SU-DHL-6 (cell line): Measurements from ENCODE around the gene AANAT.

Source experiments
- H2AFZ ChIP-seq: fragments of 200-600 bp; sonication (generic); 2 replicates; pipeline ENCODE4 v1.6.1; 2014; ENCODE audit warnings: low read depth, mild to moderate bottlenecking, moderate library complexity, mixed read lengths, antibody characterized with exemption, low read length; ENCODE audit not compliant: severe bottlenecking
- H3F3A ChIP-seq: fragments of 200-600 bp; shearing (Covaris generic); 2 replicates; pipeline ENCODE4 v1.6.0; 2016; ENCODE audit warnings: antibody characterized with exemption, mild to moderate bottlenecking; ENCODE audit not compliant: insufficient read depth
- H3K27ac ChIP-seq: fragments of 200-600 bp; sonication (generic); 2 replicates; pipeline ENCODE4 v1.5.1; 2016; ENCODE audit warnings: low read depth, mild to moderate bottlenecking, low read length, moderate library complexity, mixed read lengths
- H3K27me3 ChIP-seq: fragments of 200-600 bp; sonication (generic), shearing (Covaris generic); 2 replicates; pipeline ENCODE4 v1.6.0; 2014; ENCODE audit warnings: mild to moderate bottlenecking, low read length
- H3K36me3 ChIP-seq: fragments of 200-600 bp; sonication (generic); 2 replicates; pipeline ENCODE4 v1.6.1; 2014; ENCODE audit warnings: mild to moderate bottlenecking, low read length, mixed read lengths
- H3K4me2 ChIP-seq: fragments of 300-600, 200-600 bp; shearing (Covaris generic), sonication (generic); 2 replicates; pipeline ENCODE4 v1.6.0; 2014; ENCODE audit warnings: low read length, low read depth, mild to moderate bottlenecking; ENCODE audit not compliant: poor library complexity, severe bottlenecking
- H3K4me3 ChIP-seq: fragments of 200-600 bp; sonication (generic); 2 replicates; pipeline ENCODE4 v1.5.1; 2014; ENCODE audit warnings: antibody characterized with exemption, low read length, mild to moderate bottlenecking, mixed read lengths; ENCODE audit not compliant: insufficient read depth, poor library complexity, severe bottlenecking
- H3K79me2 ChIP-seq: fragments of 200-600 bp; sonication (generic); 2 replicates; pipeline ENCODE4 v1.6.1; 2014; ENCODE audit warnings: mild to moderate bottlenecking, low read length, moderate library complexity; ENCODE audit not compliant: insufficient read depth
- H3K9ac ChIP-seq: fragments of 200-600 bp; sonication (generic); 2 replicates; pipeline ENCODE4 v1.7.0; 2014; ENCODE audit warnings: mild to moderate bottlenecking, low read length
- H3K9me2 ChIP-seq: fragments of 200-600 bp; sonication (generic); replicated peaks from 2 replicates; pipeline ENCODE4 v1.6.1; 2014; ENCODE audit warnings: low read length; ENCODE audit not compliant: insufficient read depth
- H3K9me3 ChIP-seq: fragments of 200-600 bp; sonication (generic); 2 replicates; pipeline ENCODE4 v1.6.1; 2014; ENCODE audit warnings: low read length, mixed read lengths; ENCODE audit not compliant: insufficient read depth
- H4K20me1 ChIP-seq: fragments of 200-600 bp; sonication (generic); 2 replicates; pipeline ENCODE4 v1.6.1; 2014; ENCODE audit warnings: low read depth, mild to moderate bottlenecking, antibody characterized with exemption, low read length, moderate library complexity, mixed read lengths
- EZH2phosphoT487 ChIP-seq: fragments of 200-600 bp; sonication (generic), shearing (Covaris generic); conservative IDR thresholded peaks from 2 replicates; pipeline ENCODE4 v1.6.1; 2018; ENCODE audit warnings: mild to moderate bottlenecking, antibody characterized with exemption, low read length, moderate library complexity, mixed read lengths
- TF ChIP-seq, protein P1 (sequence below): fragments of 200-600 bp; sonication (generic); IDR thresholded peaks from one replicate; pipeline ENCODE4 v1.5.1; 2017; ENCODE audit warnings: antibody characterized with exemption, mild to moderate bottlenecking, low read length, moderate library complexity; ENCODE audit not compliant: insufficient read depth, poor library complexity, severe bottlenecking

The AANAT gene

DNA sequence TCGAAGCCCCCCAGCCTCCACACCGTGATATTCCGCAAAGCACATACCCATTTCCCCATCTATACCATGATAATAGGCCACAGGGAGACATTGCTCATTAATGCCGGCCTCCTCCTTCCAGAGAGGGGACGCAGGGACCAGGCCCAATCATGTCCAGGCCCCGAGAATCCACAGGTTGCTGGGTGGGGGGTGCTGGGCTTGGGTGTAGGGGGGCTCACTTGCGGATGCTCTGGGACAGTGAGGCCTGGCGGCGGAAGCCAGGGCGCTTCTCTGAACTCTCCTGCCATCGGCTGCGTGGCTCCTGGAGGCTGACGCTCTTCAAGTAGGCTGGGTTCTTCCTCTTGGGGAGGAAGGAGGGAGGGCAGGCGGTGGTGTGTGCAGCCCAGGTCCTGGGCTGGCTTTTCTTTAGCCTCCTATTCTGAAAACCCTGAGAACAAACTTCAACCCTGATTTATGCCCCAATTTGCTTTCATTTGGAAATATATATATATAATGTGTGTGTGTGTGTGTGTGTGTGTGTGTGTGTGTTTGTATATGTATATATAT, 12.2 kb downstream of the AANAT start:
- H4K20me1 ChIP-seq: no peaks in the 10 kb centered on the region
- peak overlapping the region; percentile 31 for H3K27ac ChIP-seq
- TF ChIP-seq, protein P1, sequence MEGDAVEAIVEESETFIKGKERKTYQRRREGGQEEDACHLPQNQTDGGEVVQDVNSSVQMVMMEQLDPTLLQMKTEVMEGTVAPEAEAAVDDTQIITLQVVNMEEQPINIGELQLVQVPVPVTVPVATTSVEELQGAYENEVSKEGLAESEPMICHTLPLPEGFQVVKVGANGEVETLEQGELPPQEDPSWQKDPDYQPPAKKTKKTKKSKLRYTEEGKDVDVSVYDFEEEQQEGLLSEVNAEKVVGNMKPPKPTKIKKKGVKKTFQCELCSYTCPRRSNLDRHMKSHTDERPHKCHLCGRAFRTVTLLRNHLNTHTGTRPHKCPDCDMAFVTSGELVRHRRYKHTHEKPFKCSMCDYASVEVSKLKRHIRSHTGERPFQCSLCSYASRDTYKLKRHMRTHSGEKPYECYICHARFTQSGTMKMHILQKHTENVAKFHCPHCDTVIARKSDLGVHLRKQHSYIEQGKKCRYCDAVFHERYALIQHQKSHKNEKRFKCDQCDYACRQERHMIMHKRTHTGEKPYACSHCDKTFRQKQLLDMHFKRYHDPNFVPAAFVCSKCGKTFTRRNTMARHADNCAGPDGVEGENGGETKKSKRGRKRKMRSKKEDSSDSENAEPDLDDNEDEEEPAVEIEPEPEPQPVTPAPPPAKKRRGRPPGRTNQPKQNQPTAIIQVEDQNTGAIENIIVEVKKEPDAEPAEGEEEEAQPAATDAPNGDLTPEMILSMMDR: no peak
- no peak for TF ChIP-seq EZH2phosphoT487
- H3K27me3 ChIP-seq: no peaks in the 10 kb centered on the region
- no peaks in the 10 kb centered on the region for H3K9me2 ChIP-seq
- peaks cover 35% of the 10 kb centered on the region for H3F3A ChIP-seq
- no peak overlapping the region for H3K4me3 ChIP-seq
- peak overlapping the region; percentile 7; the same call in 1 of the 2 replicates for H3K9ac ChIP-seq
- no peaks in the 10 kb centered on the region for H3K79me2 ChIP-seq
- H3K4me2 ChIP-seq: no peak overlapping the region
- H3K36me3 ChIP-seq: no peaks in the 10 kb centered on the region
- H2AFZ ChIP-seq: no peak overlapping the region
- no peaks in the 10 kb centered on the region for H3K9me3 ChIP-seq

GRCh38 chr17:76480632-76481031, 13.2 kb downstream of the AANAT start:
- no peaks in the 10 kb centered on the region for H3K36me3 ChIP-seq
- no peaks in the 10 kb centered on the region for H3K9me2 ChIP-seq
- peak overlapping the region; percentile 97 for H3K27ac ChIP-seq
- no peaks in the 10 kb centered on the region for H3K27me3 ChIP-seq
- peak overlapping the region; percentile 72 for H3K9ac ChIP-seq
- TF ChIP-seq, protein P1: no peak
- TF ChIP-seq EZH2phosphoT487: no peak
- no peaks in the 10 kb centered on the region for H4K20me1 ChIP-seq
- H2AFZ ChIP-seq: no peak overlapping the region
- peaks cover 38% of the 10 kb centered on the region for H3F3A ChIP-seq
- no peaks in the 10 kb centered on the region for H3K9me3 ChIP-seq
- H3K79me2 ChIP-seq: no peaks in the 10 kb centered on the region
- peak overlapping the region; percentile 68 for H3K4me2 ChIP-seq
- peak overlapping the region; percentile 37 for H3K4me3 ChIP-seq

DNA sequence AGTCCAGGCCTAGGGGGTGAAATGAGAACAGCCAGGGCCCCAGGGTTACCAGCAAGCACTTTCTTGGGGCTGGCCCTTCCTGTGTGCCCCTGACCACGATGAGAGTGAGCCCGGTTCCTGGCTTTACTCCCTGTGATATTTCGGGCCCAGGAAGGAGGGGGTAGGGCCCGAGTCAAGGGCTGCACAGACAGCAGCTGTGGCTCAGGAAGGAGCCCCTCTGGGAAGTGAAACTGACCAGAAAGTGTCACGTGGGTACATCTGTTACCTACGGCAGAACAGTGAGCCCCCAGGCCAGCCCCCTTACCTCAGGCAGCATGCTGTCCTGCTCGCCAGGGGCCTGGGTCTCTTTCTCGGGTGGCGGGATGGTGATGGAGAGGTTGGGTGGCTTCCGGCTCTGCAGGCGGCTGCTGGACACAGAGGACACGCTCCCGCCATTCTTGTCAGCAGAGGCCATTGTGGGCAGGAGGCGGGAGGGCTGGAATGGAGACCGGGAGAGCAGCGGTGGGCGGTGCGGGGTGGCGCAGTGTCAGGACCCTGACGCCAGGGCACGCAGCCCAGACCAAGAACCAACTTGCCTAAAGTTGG, 13.8 kb downstream of the AANAT start:
- Histone ChIP-seq H4K20me1 (no peaks in the 10 kb centered on the region), H3K4me3 (peak overlapping the region; percentile 37), H3K4me2 (peak overlapping the region; percentile 68), H3K9me2 (no peaks in the 10 kb centered on the region), H3K9ac (peak overlapping the region; percentile 72), H3K79me2 (no peaks in the 10 kb centered on the region), H3K27ac (peak overlapping the region; percentile 97), H3K9me3 (no peaks in the 10 kb centered on the region), H3F3A (peaks cover 43% of the 10 kb centered on the region), H2AFZ (no peak overlapping the region), H3K36me3 (no peaks in the 10 kb centered on the region), H3K27me3 (no peaks in the 10 kb centered on the region)
- TF ChIP-seq, protein P1: no peak
- TF ChIP-seq EZH2phosphoT487: no peak
